NOMO-1 (cell line): ENCODE results near the gene P2RX4.
"Not testable (repeated sequence)": the region's sequence is repeated elsewhere in the genome, so short reads cannot be mapped to it uniquely, and the experiment has no call there.

Source experiments
- DNase-seq, 2 experiments: peaks; one replicate each; lab custom pipeline; 2025; ENCODE audit not compliant: unreplicated experiment in 2 of 2; lab: John Stamatoyannopoulos, UW

Gene P2RX4

DNA sequence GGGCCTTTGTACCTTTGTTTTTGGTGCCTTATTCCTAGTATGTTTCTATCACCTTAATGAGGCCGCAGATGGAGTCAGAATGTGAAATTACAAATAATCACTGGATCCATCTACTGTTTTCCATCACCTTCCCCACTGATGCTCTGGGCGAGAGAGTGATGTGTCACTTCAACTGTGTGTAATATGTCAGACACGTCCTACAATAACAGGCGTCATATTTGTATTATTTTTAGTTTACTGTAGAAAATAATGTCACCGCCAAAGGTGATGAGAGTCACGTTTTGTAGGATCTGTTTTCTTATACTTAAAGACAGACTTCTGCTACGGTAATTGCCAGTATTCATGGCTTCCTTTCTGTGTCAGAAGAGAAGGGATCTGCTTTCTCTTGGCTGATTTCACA is 22.4 kb upstream of the P2RX4 start:
- DNase-seq, result no peak

DNA sequence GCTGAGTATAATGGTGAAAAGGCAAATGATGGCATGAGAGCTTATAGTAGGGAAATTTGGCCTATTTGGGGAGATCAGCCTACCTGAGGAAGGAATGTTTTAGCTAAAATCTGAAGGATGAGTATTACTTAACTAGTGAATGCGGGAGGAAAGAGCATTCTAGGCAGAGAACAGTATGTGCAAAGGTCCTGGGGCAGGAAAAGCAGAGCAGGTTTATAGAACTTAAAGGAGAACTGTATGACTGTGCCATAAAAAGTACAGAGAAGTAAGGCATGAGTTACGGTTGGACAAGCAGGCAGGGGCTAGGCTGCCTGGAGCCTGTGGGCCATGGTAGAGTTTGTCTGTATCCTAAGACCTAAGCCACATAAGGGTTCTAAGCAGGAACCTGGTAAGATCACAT is 21.7 kb upstream of the P2RX4 start:
- DNase-seq, result no peak

DNA sequence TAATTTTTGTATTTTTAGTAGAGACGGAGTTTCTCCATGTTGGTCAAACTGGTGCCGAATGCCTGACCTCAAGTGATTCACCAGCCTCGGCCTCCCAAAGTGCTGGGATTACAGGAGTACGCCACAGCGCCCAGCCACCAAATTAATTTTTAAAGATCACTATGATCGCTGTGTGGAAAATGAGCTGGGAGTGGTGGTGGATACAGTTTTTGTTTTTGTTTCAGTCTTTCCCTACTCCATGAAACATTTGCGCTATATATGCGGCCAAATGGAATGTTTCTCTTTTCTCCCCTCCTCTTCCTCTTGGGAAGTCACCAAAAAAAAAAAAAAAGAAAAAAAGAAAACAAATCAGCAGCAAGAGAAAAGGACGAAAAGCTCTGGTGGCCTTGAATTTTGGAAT is 20.8 kb upstream of the P2RX4 start:
- DNase-seq, result no peak

DNA sequence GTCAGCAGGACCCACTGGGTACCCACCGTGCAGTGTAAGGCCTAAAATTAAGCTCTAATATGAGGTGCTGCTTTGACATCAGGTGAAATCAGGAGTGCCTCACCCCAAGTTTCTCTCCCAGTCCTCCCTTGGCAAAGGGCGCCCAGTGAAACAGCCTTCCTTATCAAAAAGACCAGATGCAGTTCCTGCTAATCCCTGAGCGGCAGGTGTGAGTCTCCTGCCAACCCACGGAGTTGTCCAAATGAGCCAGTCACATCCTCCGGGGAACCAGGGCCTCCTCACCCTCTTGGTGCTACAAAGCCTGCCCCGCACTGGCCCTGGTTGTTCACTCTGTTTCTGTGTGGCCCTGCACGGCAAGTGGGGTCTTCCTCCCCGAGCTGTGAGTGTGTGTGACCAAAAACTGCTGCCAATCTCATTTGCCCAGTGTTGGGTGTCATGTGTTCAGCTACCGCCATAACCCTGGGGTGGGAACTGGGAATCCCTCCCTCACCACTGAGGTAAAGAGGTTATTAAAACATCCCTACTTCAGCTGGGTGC is 20.2 kb upstream of the P2RX4 start:
- DNase-seq, result no peak

DNA sequence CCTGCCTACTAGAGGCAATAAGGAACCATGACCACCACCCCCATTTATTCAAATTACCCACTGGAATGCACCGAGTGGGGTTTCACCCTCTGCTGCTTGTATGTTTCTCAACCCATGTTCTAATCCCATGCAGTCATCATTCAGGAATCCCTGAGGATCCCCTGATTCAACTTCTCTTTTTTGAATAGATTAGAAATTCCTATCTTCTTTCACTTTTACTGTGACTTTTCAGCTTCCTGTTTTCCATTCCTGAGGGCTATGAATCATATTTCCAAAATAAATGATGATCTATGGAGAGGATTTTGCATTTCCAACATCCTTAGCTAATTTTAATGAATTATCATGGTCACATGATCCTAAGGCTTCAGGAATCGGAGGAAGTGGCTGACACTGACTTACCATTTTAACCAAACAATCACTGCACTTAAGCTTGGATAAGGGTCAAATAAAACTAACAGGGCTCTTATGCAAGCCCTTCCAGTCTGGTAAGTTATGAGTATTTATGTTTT is 19.4 kb upstream of the P2RX4 start:
- DNase-seq, result no peak

DNA sequence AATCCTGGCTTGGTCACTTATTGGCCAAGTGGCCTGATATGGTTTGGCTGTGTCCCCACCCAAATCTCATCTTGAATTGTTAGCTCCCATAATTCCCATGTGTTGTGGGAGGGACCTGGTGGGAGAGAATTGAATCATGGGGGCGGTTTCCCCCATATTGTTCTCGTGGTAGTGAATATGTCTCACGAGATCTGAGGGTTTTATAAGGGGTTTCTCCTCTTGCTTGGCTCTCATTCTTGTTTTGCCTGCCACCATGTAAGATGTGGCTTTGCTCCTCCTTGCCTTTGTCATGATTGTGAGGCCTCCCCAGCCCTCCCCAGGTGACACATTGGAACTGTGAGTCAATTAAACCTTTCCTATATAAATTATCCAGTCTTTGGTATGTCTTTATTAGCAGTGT is 18.8 kb upstream of the P2RX4 start:
- DNase-seq, result no peak

DNA sequence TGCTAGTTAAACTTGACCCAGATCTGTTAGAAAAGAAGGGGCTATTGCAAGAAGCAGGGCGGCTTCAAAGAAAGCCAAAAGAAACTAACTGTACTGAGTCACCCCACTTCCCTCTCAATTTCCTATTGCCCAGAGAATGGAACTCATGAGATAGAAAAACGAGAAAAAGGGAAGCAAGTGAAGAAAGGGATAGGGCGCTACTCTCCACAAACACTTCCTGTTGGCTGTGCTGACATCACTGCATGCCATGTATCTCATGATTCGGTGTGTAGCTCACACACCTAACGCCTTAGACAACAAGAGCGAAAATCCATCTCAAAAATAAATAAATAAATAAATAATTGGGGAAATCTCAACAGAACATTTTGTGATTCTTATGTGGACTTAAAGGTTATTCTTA is 13.0 kb upstream of the P2RX4 start:
- peak; percentile 78 to 92 for DNase-seq

DNA sequence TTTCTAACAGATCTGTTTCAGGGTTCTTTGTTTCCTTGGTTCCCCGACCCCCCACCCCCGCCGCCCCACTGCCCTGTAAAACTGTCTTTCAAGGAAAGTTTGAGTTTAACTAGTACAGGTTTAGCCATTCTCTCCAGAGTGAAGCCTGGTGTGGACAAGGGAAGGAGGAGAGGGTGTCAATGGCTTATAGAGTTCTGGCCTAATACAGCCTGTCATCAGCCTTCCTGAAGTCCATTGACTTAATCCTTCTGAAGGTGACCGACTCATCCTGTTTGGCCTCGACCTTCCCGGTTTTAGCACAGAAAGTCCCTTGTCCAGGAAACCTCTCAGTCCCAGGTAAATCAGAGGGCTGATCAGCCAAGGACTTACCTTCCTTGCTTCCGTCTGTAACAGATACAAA is 11.0 kb upstream of the P2RX4 start:
- no peak for DNase-seq

DNA sequence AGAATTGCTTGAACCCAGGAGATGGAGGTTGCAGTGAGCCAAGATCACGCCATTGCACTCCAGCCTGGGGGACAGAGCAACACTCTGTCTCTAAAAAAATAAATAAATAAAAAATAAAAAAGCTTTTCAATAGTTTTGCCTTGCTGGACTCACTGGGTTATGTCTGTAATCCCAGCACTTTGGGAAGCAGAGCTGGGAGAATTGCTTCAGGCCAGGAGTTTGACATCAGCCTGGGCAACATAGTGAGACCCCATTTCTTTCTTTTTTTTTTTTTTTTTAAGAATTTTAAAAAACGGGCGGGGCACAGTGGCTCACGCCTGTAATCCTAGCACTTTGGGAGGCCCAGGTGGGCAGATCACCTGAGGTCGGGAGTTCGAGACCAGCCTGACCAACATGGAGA is 8.8 kb upstream of the P2RX4 start:
- not testable (repeated sequence) for DNase-seq

DNA sequence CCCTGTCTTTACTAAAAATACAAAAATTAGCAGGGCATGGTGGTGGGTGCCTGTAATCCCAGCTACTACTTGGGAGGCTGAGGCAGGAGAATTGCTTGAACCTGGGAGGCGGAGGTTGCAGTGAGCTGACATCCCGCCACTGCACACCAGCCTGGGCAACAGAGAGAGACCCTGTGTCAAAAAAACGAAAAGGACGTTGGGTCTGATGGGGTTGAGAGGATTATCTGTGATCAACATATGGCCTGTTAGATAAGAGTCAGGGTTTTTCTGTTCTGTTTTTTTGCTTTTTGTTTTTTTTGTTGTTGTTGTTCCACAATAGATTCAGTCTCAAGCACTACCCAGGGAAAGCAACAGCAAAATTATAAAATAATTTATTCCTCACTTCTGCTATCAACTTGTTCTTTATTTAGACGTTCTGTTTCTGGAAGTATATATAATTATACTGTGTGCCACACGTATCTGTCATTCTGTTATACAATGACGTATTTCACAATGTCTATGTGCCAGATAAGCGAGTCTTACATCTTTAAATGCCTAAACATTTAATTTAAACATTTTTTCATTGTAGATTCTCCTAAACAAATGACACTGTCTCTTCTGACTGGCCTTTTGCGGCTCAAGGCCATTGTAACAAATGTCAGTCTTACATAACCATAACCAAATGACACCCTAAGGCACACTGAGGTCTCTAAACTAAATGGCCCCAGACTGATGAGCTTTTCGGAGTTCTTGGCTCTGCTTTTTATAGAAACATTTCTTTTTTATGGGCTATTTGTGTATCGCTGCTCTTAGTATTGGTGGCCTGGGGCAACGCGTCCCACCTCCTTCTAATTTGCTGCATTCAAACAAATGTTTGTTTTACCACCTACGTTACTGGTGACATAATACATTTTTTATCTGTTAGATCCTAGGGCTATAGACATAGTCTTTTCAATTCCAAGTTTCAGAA is 7.2 kb upstream of the P2RX4 start:
- DNase-seq, result peak in 1 of 2 experiments; percentile 43

DNA sequence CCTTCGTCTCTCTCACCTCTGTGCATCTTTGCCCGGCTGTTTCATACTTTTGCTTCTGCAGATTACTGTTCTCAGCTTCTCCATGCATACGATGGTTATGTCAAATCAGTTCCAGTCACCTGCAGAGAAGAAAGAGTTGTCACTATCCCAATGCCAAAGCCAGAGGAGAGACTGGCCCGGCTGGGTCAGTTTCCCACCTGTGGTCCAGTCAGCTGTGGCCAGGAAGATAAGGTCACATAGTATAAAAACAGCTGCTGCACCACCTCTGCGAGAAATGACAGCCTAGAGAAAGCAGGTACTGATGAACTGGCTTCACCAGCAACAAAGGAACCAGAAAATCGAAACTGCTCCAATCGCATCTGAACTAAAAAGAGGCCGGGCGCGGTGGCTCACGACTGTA is 6.4 kb upstream of the P2RX4 start:
- no peak for DNase-seq

DNA sequence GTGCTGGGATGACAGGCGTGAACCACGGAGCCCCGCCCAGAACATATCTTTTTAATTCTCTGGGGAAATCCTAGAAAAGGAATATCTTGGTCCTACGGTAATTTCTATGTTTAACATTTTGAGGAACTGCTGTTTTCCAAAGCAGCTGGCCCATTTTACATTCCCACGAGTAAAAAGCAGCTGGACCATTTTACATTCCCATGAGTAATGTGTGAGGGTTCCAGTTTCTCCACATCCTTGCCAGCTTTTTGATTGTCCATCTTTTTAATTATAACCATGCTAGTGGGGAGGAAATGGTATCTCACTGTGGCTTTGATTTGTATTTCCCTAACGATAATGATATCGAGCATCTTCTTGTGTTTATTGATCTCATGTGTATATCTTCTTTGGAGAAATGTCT is 4.4 kb upstream of the P2RX4 start:
- no peak for DNase-seq

DNA sequence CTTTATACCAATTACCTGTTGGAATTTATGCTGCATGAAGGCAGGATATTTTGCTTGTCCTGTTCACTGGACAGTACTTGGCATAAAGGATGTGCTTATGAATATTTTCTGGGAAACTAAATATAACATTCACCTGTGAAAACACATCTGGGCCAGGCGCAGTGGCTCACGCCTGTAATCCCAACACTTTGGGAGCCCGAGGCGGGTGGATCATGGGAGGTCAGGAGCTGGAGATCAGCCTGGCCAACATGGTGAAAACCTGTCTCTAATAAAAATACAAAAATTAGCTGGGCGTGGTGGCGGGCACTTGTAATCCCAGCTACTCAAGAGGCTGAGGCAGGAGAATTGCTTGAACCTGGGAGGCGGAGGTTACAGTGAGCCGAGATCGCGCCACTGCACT is 1.4 kb upstream of the P2RX4 start:
- DNase-seq, result not testable (repeated sequence)

DNA sequence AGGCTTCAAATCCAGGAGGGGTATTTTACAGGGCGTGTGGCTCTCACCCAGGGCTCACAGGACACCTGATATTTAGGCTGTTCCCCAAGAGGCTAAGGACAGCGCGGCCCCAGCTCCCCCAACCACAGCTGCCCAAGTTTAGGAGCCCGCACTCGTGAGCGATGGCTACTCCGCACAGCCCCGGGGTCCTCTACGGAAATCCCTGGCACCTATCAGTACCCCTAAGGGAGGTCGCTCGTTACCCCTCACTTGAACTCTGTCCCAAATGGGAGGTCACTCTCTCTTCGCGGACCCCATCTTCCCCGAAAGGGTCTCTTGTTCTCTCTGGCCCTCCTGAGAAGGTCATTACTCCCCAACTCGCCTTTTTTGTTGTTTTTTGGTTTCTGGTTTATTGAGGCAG is 708 bp upstream of the P2RX4 start:
- DNase-seq, result no peak

DNA sequence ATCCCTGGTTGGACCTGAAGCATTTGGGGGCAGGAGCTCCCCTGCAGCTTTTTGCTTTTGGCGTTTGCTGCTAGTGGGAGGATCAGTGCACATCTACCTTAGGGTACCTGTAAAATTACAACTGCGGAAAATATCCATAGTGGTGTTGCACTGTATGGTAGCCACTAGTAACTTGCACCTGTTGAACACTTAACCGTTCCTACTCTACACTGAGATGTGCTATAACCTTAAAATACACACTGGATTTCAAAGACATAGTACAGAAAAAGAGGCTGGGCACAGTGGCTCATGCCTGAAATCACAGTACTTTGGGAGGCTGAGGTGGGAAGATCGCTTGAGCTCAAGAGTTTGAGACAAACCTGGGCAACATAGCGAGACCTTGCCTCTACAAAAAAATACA is 2.9 kb downstream of the P2RX4 start:
- no peak for DNase-seq

DNA sequence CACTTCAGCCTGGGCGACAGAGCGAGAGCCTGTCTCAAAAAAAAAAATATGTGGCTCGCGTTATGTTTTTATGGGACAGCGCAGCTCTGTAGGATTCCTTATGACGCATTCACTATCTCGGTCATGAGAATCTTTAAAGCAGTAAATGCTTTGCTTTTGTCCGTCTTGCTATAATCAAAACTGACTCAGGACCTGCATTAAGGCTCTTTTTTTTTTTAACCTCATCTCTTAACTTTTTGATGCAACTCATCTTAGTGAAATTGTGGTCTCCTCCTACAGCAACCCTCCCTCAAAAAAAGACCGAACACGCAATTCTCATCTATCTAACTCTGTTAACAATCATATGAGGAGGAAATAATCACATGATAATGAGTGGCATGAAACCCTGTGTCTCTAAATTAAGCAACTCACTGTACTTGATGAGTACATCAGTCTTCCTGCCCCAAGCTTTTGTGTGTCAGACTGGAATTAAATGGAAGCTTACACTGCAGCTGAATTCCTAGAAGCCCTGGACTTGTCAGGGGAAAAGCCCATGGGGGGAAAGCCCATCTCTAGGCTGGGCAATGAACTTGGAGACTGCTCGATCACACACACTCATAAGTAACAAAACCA is 4.3 kb downstream of the P2RX4 start:
- DNase-seq, result peak; percentile 51 to 87

DNA sequence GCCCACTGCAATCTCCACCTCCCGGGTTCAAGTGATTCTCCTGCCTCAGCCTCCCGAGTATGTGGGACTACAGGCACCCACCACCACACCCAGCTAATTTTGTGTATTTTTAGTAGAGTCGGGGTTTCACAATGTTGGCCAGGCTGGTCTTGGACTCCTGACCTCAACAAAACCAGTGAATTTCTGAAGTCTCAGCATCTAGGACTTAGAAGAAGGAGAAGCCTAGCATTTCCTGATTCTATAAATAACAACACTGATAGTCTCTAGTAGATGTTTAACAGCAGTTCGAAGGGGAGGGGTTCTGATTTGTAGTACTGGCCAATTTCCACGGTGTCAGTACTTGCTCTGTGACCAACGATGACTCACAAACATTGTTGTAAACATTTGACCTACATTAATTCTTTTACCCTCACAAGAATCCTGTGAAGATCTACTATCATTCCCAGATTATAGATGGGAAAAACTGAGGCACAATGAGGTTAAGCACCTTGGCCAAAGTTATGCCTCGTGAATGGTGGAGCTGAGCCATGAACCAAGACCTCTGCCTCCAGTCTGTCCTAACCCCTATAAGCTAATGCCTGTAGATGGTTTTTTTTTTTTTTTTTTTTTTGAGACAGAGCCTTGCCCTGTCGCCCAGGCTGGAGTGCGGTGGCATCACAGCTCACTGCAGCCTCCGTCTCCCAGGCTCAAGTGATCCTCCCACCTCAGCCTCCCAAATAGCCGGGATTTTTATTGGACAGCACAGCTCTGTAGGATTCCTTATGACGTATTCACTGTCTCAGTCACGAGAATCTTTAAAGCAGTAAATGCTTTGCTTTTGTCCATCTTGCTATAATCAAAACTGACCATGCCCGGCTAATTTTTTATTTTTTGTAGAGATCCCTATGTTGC is 5.2 kb downstream of the P2RX4 start:
- peak; percentile 83 to 84 for DNase-seq

DNA sequence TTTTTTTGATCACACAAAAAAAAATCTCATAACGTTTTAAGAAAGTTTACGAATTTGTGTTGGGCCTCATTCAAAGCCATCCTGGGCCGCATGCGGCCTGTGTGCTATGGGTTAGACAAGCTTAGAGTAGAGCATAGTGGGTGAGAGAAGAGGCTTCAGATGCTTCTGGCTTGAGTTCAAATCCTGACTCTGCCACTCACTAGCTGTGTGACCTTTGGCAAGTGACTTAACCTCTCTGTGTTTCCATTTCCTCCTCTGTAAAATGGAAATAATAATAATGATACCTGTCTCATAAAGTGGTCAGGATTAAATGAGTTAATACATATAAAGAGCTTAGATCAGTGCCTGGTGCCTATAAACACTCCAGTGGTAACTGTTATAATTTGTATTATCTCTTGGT is 6.2 kb downstream of the P2RX4 start:
- no peak for DNase-seq

DNA sequence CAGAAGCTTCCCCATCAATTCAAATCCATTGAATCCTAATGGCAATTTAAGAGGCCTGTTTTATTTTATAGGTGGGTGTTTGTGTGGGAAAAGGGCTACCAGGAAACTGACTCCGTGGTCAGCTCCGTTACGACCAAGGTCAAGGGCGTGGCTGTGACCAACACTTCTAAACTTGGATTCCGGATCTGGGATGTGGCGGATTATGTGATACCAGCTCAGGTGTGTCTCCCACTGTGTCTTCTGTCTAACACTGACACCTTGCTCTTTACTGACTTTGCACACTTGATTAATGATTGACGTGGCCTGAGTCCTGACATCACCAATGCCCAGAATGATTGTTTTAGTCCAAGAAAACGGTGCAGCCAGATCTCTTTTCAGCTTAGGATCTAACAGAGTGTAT is 7.1 kb downstream of the P2RX4 start:
- no peak for DNase-seq

DNA sequence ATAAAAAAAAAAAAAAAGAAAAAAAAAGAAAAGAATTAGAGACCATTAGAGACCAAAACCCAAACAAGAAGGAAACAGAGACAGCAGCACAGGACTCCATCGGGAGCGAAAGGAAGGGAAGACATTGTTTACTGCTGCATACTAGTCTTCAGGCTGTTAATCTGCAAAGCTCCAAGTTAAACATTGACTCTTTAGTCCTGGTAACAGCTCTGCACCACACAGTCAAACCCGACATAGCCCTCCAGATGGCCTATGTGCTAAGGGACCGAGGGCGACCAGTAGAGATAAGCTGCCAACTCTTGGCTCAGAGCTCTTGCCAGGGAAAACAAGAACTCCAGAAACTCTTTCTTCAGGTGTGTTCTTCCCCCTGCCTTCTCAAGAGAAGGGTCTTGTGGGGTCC is 7.8 kb downstream of the P2RX4 start:
- DNase-seq, result no peak
